T-cell (primary cell): ENCODE results near the gene MAP4K3. TPM values are rescaled to one million over a fixed set of nuclear protein-coding genes. Genes with fewer than 3 reads are reported as not detected.

Experiments
- ATAC-seq, 4 experiments: fragments of 200-7000 bp in 3 of 4; fragments of 150-1000 bp in 1 of 4; cut with Tn5 transposase; replicated peaks in 1 of 4; 1 replicate in 3 of 4; 2 replicates in 1 of 4; pipeline ENCODE4 v1.10.0; 2021; ENCODE audit warnings: moderate library complexity in 3 of 4, mild to moderate bottlenecking in 2 of 4, moderate number of reproducible peaks in 1 of 4
- CTCF ChIA-PET, 2 donors: fragments of 300-600 bp; sonication (Branson Sonifier 250); formaldehyde crosslinking; loops; one replicate each; lab custom pipeline; 2022; ENCODE audit warnings: antibody characterized with exemption in 2 of 2; lab: Charles Lee
- POLR2A ChIA-PET, 2 donors: fragments of 300-600 bp; sonication (Branson Sonifier 250); formaldehyde crosslinking; loops; one replicate each; lab custom pipeline; 2022; ENCODE audit warnings: antibody characterized with exemption in 2 of 2; lab: Charles Lee
- DNase-seq, 35 experiments: peaks; one replicate each; pipeline versions ENCODE4 v3.0.0 to v3.0.0-alpha.2; 2013 to 2023
- H3K27ac ChIP-seq: one replicate; pipeline ENCODE4 v1.5.1; 2013; ENCODE audit warnings: low read length
- H3K27me3 ChIP-seq, 2 experiments: replicated peaks in 1 of 2; 1 replicate in 1 of 2; 2 replicates in 1 of 2; pipeline versions ENCODE4 v1.6.1 to v1.7.0; 2013; ENCODE audit warnings: low read length in 1 of 2, mixed read lengths in 1 of 2; ENCODE audit not compliant: control insufficient read depth in 2 of 2, insufficient read depth in 2 of 2; ENCODE audit errors: extremely low read depth in 1 of 2
- H3K36me3 ChIP-seq, 2 donors: 1 replicate in 1 of 2; 2 replicates in 1 of 2; pipeline versions ENCODE4 v1.6.1 to v1.7.0; 2013; ENCODE audit warnings: low read length in 1 of 2; ENCODE audit not compliant: control insufficient read depth in 2 of 2, insufficient read depth in 1 of 2; ENCODE audit errors: extremely low read depth in 1 of 2
- H3K4me1 ChIP-seq, 2 experiments: 1 replicate in 1 of 2; 2 replicates in 1 of 2; pipeline versions ENCODE4 v1.6.1 to v1.7.0; 2013; ENCODE audit warnings: low read length in 2 of 2, mixed read lengths in 1 of 2; ENCODE audit not compliant: insufficient read depth in 2 of 2, control insufficient read depth in 1 of 2; ENCODE audit errors: extremely low read depth in 1 of 2
- H3K4me3 ChIP-seq, 2 donors: 1 replicate in 1 of 2; 2 replicates in 1 of 2; pipeline versions ENCODE4 v1.5.1 to v1.7.0; 2013; ENCODE audit warnings: mild to moderate bottlenecking in 2 of 2, low read length in 1 of 2, moderate library complexity in 1 of 2; ENCODE audit not compliant: control insufficient read depth in 1 of 2; ENCODE audit errors: extremely low read depth in 1 of 2
- H3K9me3 ChIP-seq: 2 replicates; pipeline ENCODE4 v1.7.0; 2013
- H3K27ac Mint-ChIP-seq, 2 donors: one replicate each; pipeline ENCODE4 v1.8.0; 2020 to 2021; ENCODE audit warnings: mild to moderate bottlenecking in 2 of 2, mixed read lengths in 2 of 2
- H3K27me3 Mint-ChIP-seq, 2 donors: one replicate each; pipeline ENCODE4 v1.8.0; 2021 to 2022; ENCODE audit warnings: mixed read lengths in 2 of 2
- H3K36me3 Mint-ChIP-seq: one replicate; pipeline ENCODE4 v1.8.0; 2021; ENCODE audit warnings: mixed read lengths
- H3K4me1 Mint-ChIP-seq, 3 donors: one replicate each; pipeline ENCODE4 v1.8.0; 2020 to 2022; ENCODE audit warnings: mixed read lengths in 3 of 3, mild to moderate bottlenecking in 1 of 3
- H3K4me3 Mint-ChIP-seq, 3 donors: one replicate each; pipeline ENCODE4 v1.8.0; 2020 to 2022; ENCODE audit warnings: mild to moderate bottlenecking in 3 of 3, mixed read lengths in 3 of 3, moderate library complexity in 3 of 3
- H3K9me3 Mint-ChIP-seq, 3 donors: one replicate each; pipeline ENCODE4 v1.8.0; 2020 to 2022; ENCODE audit warnings: mixed read lengths in 3 of 3
- WGBS: methylation state at CpG from one replicate; pipeline ENCODE4 v1.1.5; 2013; ENCODE audit warnings: missing lambda C conversion rate; ENCODE audit not compliant: insufficient coverage; 5-methylcytosine and 5-hydroxymethylcytosine counted together
- total RNA-seq, 35 experiments: library from RNA in 6 of 35; stranded (reverse) in 6 of 35; fragments of 120-200 nt in 1 of 35; gene quantifications; one replicate each; pipeline versions ENCODE4 v1.2.1 to v1.2.4 and lab custom pipeline; 2013 to 2026

Gene MAP4K3
- total RNA-seq, 5 donors from 2014 or later (not counting 1 experiment from before 2014, with no cell fraction given): 13.8 to 27.0 (median 17.4) TPM

- WGBS: no CpG with 5 or more reads among the region's 2 CpGs
- H3K4me1 ChIP-seq: no peaks in the 10 kb centered on the region
- H3K36me3 ChIP-seq: no peaks in the 10 kb centered on the region
- H3K36me3 Mint-ChIP-seq: peaks cover 45% of the 10 kb centered on the region
- no peaks in the 10 kb centered on the region for H3K27me3 ChIP-seq
- H3K9me3 ChIP-seq: no peaks in the 10 kb centered on the region
- no peaks in the 10 kb centered on the region for H3K27me3 Mint-ChIP-seq
- H3K9me3 Mint-ChIP-seq: peaks cover 0 to 13% (median 12%) of the 10 kb centered on the region in 3 donors
- H3K4me3 ChIP-seq: no peak overlapping the region
- DNase-seq: no peak
- POLR2A ChIA-PET: interaction anchor here (0.6 kb wide), 2 partner anchors 14 to 1124 kb away, joined by 3 to 9 read pairs; no protein-coding TSS in a partner anchor
- CTCF ChIA-PET: no interaction called here
- peaks cover 13 to 25% (median 16%) of the 10 kb centered on the region in 3 donors for H3K4me1 Mint-ChIP-seq
- no peak overlapping the region for H3K27ac ChIP-seq
- no peak overlapping the region for H3K27ac Mint-ChIP-seq
- no peak for ATAC-seq
- H3K4me3 Mint-ChIP-seq: no peak overlapping the region
Observed at GRCh38 chr2:39375917-39376316, 61.2 kb downstream of the MAP4K3 start.

GRCh38 chr2:39373181-39373802 is 63.8 kb downstream of the MAP4K3 start:
- Mint-ChIP-seq H3K4me1 (peaks cover 14 to 27% (median 19%) of the 10 kb centered on the region in 3 donors), H3K4me3 (no peak overlapping the region), H3K27ac (no peak overlapping the region), H3K27me3 (no peaks in the 10 kb centered on the region), H3K9me3 (peaks cover 0 to 13% (median 12%) of the 10 kb centered on the region in 3 donors), H3K36me3 (peaks cover 50% of the 10 kb centered on the region)
- ATAC-seq (no peak), DNase-seq (no peak)
- ChIA-PET POLR2A (no interaction called here), CTCF (no interaction called here)
- H3K9me3 ChIP-seq: no peaks in the 10 kb centered on the region
- H3K27me3 ChIP-seq: no peaks in the 10 kb centered on the region
- WGBS: no CpG with 5 or more reads among the region's 2 CpGs
- H3K36me3 ChIP-seq: no peaks in the 10 kb centered on the region
- peaks cover 0 to 4% of the 10 kb centered on the region in 2 experiments for H3K4me1 ChIP-seq
- H3K27ac ChIP-seq: no peak overlapping the region
- no peak overlapping the region for H3K4me3 ChIP-seq

GRCh38 chr2:39370101-39370500 is 67.0 kb downstream of the MAP4K3 start:
- no CpG with 5 or more reads among the region's 2 CpGs for WGBS
- Histone ChIP-seq H3K27ac (no peak overlapping the region), H3K4me1 (peaks cover 0 to 4% of the 10 kb centered on the region in 2 experiments), H3K4me3 (no peak overlapping the region), H3K27me3 (no peaks in the 10 kb centered on the region), H3K9me3 (no peaks in the 10 kb centered on the region), H3K36me3 (no peaks in the 10 kb centered on the region)
- no peak for DNase-seq
- H3K4me3 Mint-ChIP-seq: no peak overlapping the region
- POLR2A ChIA-PET: no interaction called here
- CTCF ChIA-PET: no interaction called here
- peaks cover 10 to 19% (median 17%) of the 10 kb centered on the region in 3 donors for H3K4me1 Mint-ChIP-seq
- H3K27me3 Mint-ChIP-seq: no peaks in the 10 kb centered on the region
- H3K27ac Mint-ChIP-seq: no peak overlapping the region
- ATAC-seq: no peak
- peaks cover 45% of the 10 kb centered on the region for H3K36me3 Mint-ChIP-seq
- H3K9me3 Mint-ChIP-seq: peaks cover 0 to 13% (median 7%) of the 10 kb centered on the region in 3 donors

- Mint-ChIP-seq H3K27ac (no peak overlapping the region), H3K27me3 (no peaks in the 10 kb centered on the region), H3K36me3 (peaks cover 44% of the 10 kb centered on the region), H3K4me3 (no peak overlapping the region), H3K4me1 (peaks cover 10 to 19% (median 17%) of the 10 kb centered on the region in 3 donors), H3K9me3 (peaks cover 0 to 13% (median 7%) of the 10 kb centered on the region in 3 donors)
- peaks cover 0 to 4% of the 10 kb centered on the region in 2 experiments for H3K4me1 ChIP-seq
- CTCF ChIA-PET: interaction anchor here in 1 of 2 donors (1.7 kb wide), 1 partner anchor 9 kb away, joined by 5 read pairs; no protein-coding TSS in a partner anchor
- no peaks in the 10 kb centered on the region for H3K9me3 ChIP-seq
- POLR2A ChIA-PET: no interaction called here
- H3K36me3 ChIP-seq: no peaks in the 10 kb centered on the region
- no peak overlapping the region for H3K4me3 ChIP-seq
- H3K27ac ChIP-seq: no peak overlapping the region
- H3K27me3 ChIP-seq: no peaks in the 10 kb centered on the region
- 21% methylated on average over 2 of the region's 3 CpGs for WGBS
- DNase-seq: peak in 1 of 35 experiments; percentile 4
- no peak for ATAC-seq
Observed at GRCh38 chr2:39368846-39369245, 68.2 kb downstream of the MAP4K3 start.

- Mint-ChIP-seq H3K36me3 (peaks cover 39% of the 10 kb centered on the region), H3K4me3 (no peak overlapping the region), H3K27me3 (no peaks in the 10 kb centered on the region), H3K4me1 (peaks cover 10 to 19% (median 17%) of the 10 kb centered on the region in 3 donors), H3K27ac (no peak overlapping the region), H3K9me3 (peaks cover 0 to 8% (median 3%) of the 10 kb centered on the region in 3 donors)
- ChIA-PET POLR2A (no interaction called here), CTCF (interaction anchor here in 1 of 2 donors (1.7 kb wide), 1 partner anchor 9 kb away, joined by 5 read pairs; no protein-coding TSS in a partner anchor)
- Histone ChIP-seq H3K27ac (no peak overlapping the region), H3K9me3 (no peaks in the 10 kb centered on the region), H3K4me1 (peaks cover 0 to 4% of the 10 kb centered on the region in 2 experiments), H3K36me3 (no peaks in the 10 kb centered on the region), H3K4me3 (no peak overlapping the region), H3K27me3 (no peaks in the 10 kb centered on the region)
- DNase-seq: no peak
- WGBS: no CpG with 5 or more reads among the region's 3 CpGs
- no peak for ATAC-seq
Observed at GRCh38 chr2:39368376-39368775, 68.7 kb downstream of the MAP4K3 start.

- Mint-ChIP-seq H3K9me3 (peaks cover 4 to 28% (median 11%) of the 10 kb centered on the region in 3 donors), H3K4me3 (no peak overlapping the region), H3K27ac (no peak overlapping the region), H3K4me1 (no peaks in the 10 kb centered on the region), H3K36me3 (peaks cover 51% of the 10 kb centered on the region), H3K27me3 (no peaks in the 10 kb centered on the region)
- WGBS: no CpG with 5 or more reads among the region's 4 CpGs
- H3K9me3 ChIP-seq: peaks cover 10% of the 10 kb centered on the region
- H3K4me3 ChIP-seq: no peak overlapping the region
- ATAC-seq (no peak), DNase-seq (no peak)
- POLR2A ChIA-PET: no interaction called here
- H3K27me3 ChIP-seq: no peaks in the 10 kb centered on the region
- H3K4me1 ChIP-seq: no peaks in the 10 kb centered on the region
- CTCF ChIA-PET: no interaction called here
- H3K27ac ChIP-seq: no peak overlapping the region
- peaks cover 2 to 3% of the 10 kb centered on the region in 2 donors for H3K36me3 ChIP-seq
Observed at GRCh38 chr2:39362595-39362994, 74.5 kb downstream of the MAP4K3 start.
